ENCODE results near the gene SLC12A4. TPM values are rescaled to one million over a fixed set of nuclear protein-coding genes. Genes with fewer than 3 reads are reported as not detected.

SLC12A4 gene
- total and polyA plus RNA-seq, 4 donors, result 32.9 to 103 (median 65.9) TPM

GRCh38 chr16:67932462-67932840, 36.0 kb downstream of the SLC12A4 start:
- TF ChIP-seq CTCF (IDR thresholded peaks at IDR 0.05; ENCODE audit: control extremely low read depth, extremely low read depth), result no peak
- Histone ChIP-seq H3K9me3 (ENCODE audit: control insufficient read depth in 4 of 4, insufficient read depth in 3 of 4, low read length in 3 of 4) (no peaks in the 10 kb centered on the region), H3K27ac (ENCODE audit: low read depth in 1 of 2, low read length in 1 of 2) (no peak overlapping the region), H3K4me3 (no peak overlapping the region), H3K27me3 (ENCODE audit: control insufficient read depth in 3 of 3, insufficient read depth in 3 of 3, low read length in 2 of 3) (no peaks in the 10 kb centered on the region), H3K4me1 (ENCODE audit: control insufficient read depth in 5 of 5, insufficient read depth in 5 of 5, low read length in 5 of 5) (peaks cover 0 to 23% (median 5%) of the 10 kb centered on the region in 5 donors), H3K36me3 (ENCODE audit: control insufficient read depth in 4 of 4, insufficient read depth in 4 of 4, low read length in 4 of 4) (peaks cover 0 to 40% (median 20%) of the 10 kb centered on the region in 4 donors), H3K9ac (ENCODE audit: insufficient read depth in 1 of 2, low read length in 2 of 2) (no peak overlapping the region)
- no peak for ATAC-seq (ENCODE audit: insufficient read depth, low FRiP score)
- 94 to 97% methylated on average over 4 of the region's 4 CpGs for WGBS, 2 donors
- no peak for DNase-seq

GRCh38 chr16:67931712-67932461, 36.5 kb downstream of the SLC12A4 start, which contains the start of gene CTRL:
CTRL (minus strand) TSS chr16:67931862; CDS start chr16:67931852, 10 bp downstream.
- no peak within 1 kb of the TSS for H3K9ac ChIP-seq (ENCODE audit: insufficient read depth in 1 of 2, low read length in 2 of 2)
- H3K9me3 ChIP-seq (ENCODE audit: control insufficient read depth in 4 of 4, insufficient read depth in 3 of 4, low read length in 3 of 4), result no peaks in the 10 kb centered on the region
- no peaks in the 10 kb centered on the region for H3K27me3 ChIP-seq (ENCODE audit: control insufficient read depth in 3 of 3, insufficient read depth in 3 of 3, low read length in 2 of 3)
- 90 to 92% methylated on average over 15 of the region's 15 CpGs for WGBS, 2 donors
- no peak for ATAC-seq (ENCODE audit: insufficient read depth, low FRiP score)
- H3K4me1 ChIP-seq (ENCODE audit: control insufficient read depth in 5 of 5, insufficient read depth in 5 of 5, low read length in 5 of 5), result peaks cover 0 to 18% (median under 1%) of the 10 kb centered on the region in 5 donors
- no peak for DNase-seq
- H3K27ac ChIP-seq (ENCODE audit: low read depth in 1 of 2, low read length in 1 of 2), result no peak within 1 kb of the TSS
- no peak within 1 kb of the TSS for H3K4me3 ChIP-seq
- TF ChIP-seq CTCF (IDR thresholded peaks at IDR 0.05; ENCODE audit: control extremely low read depth, extremely low read depth), result no peak
- peaks cover 0 to 40% (median 21%) of the 10 kb centered on the region in 4 donors for H3K36me3 ChIP-seq (ENCODE audit: control insufficient read depth in 4 of 4, insufficient read depth in 4 of 4, low read length in 4 of 4)

GRCh38 chr16:67930678-67931211, 37.7 kb downstream of the SLC12A4 start:
- no peaks in the 10 kb centered on the region for H3K9me3 ChIP-seq (ENCODE audit: control insufficient read depth in 4 of 4, insufficient read depth in 3 of 4, low read length in 3 of 4)
- H3K27ac ChIP-seq (ENCODE audit: low read depth in 1 of 2, low read length in 1 of 2), result no peak overlapping the region
- no peak overlapping the region for H3K4me3 ChIP-seq
- no peak overlapping the region for H3K9ac ChIP-seq (ENCODE audit: insufficient read depth in 1 of 2, low read length in 2 of 2)
- DNase-seq (no peak), ATAC-seq (ENCODE audit: insufficient read depth, low FRiP score) (no peak)
- H3K36me3 ChIP-seq (ENCODE audit: control insufficient read depth in 4 of 4, insufficient read depth in 4 of 4, low read length in 4 of 4), result peaks cover 0 to 40% (median 18%) of the 10 kb centered on the region in 4 donors
- no peaks in the 10 kb centered on the region for H3K27me3 ChIP-seq (ENCODE audit: control insufficient read depth in 3 of 3, insufficient read depth in 3 of 3, low read length in 2 of 3)
- peaks cover 0 to 15% (median 0%) of the 10 kb centered on the region in 5 donors for H3K4me1 ChIP-seq (ENCODE audit: control insufficient read depth in 5 of 5, insufficient read depth in 5 of 5, low read length in 5 of 5)
- 95% methylated on average over 17 of the region's 17 CpGs for WGBS, 2 donors
- no peak for TF ChIP-seq CTCF (IDR thresholded peaks at IDR 0.05; ENCODE audit: control extremely low read depth, extremely low read depth)

All from lung (tissue), 12 donors.